Measurements from ENCODE around the gene MBD5. TPM values are rescaled to one million over a fixed set of nuclear protein-coding genes. Genes with fewer than 3 reads are reported as not detected.

The MBD5 gene
- total RNA-seq, 2 experiments from 2014 or later: 13.8 to 46.3 TPM

DNA sequence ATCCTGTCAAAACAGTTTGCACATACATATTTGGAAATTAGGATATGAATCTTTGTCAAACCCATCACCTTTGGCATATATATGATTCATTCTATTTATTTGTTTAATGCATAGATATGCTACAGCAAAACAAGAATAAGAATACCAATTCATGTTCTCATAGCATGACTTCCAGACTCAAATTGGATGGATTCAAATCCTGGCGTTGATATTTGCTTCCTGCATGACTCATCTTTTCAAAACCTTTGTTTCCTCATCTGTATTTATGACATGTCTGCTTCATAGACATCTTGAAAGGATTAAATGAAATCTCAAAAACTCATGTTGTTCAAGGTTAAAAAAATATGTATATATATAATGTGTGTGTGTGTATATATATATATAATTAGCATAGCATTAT, 261.3 kb downstream of the MBD5 start:
- H3K4me3 ChIP-seq (ENCODE audit: low read depth, low read length, poor library complexity, severe bottlenecking): no peak overlapping the region
- intact Hi-C loops (cut with micrococcal nuclease; ENCODE audit: unreplicated experiment): no loop called here
- no peaks in the 10 kb centered on the region for H4K20me1 ChIP-seq (ENCODE audit: insufficient read depth, low read length)
- no TSS peak for BruUV-seq (replicated peaks)
- H3K9me2 ChIP-seq (ENCODE audit: insufficient read depth, low read length): no peaks in the 10 kb centered on the region
- H3K79me2 ChIP-seq (ENCODE audit: insufficient read depth, low read depth, low read length): no peaks in the 10 kb centered on the region
- H2AFZ ChIP-seq (ENCODE audit: low read length): no peak overlapping the region
- no peak for DNase-seq (ENCODE audit: low spot score)
- no peaks in the 10 kb centered on the region for H3K36me3 ChIP-seq (ENCODE audit: insufficient read depth, low read length)
- TF ChIP-seq, protein P1, sequence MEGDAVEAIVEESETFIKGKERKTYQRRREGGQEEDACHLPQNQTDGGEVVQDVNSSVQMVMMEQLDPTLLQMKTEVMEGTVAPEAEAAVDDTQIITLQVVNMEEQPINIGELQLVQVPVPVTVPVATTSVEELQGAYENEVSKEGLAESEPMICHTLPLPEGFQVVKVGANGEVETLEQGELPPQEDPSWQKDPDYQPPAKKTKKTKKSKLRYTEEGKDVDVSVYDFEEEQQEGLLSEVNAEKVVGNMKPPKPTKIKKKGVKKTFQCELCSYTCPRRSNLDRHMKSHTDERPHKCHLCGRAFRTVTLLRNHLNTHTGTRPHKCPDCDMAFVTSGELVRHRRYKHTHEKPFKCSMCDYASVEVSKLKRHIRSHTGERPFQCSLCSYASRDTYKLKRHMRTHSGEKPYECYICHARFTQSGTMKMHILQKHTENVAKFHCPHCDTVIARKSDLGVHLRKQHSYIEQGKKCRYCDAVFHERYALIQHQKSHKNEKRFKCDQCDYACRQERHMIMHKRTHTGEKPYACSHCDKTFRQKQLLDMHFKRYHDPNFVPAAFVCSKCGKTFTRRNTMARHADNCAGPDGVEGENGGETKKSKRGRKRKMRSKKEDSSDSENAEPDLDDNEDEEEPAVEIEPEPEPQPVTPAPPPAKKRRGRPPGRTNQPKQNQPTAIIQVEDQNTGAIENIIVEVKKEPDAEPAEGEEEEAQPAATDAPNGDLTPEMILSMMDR (conservative IDR thresholded peaks at IDR 0.05; ENCODE audit: low read length): no peak
- TF ChIP-seq EZH2phosphoT487 (IDR thresholded peaks at IDR 0.05; ENCODE audit: borderline replicate concordance, low read depth, low read length): no peak
- H3K27ac ChIP-seq (ENCODE audit: low read depth, low read length, poor library complexity, severe bottlenecking): no peak overlapping the region
- ChIA-PET CTCF (ENCODE audit: unreplicated experiment) (no interaction called here), POLR2A (no interaction called here)
- no peaks in the 10 kb centered on the region for H3K4me1 ChIP-seq (ENCODE audit: insufficient read depth, low read length, poor library complexity, severe bottlenecking)
- no peak overlapping the region for H3K4me2 ChIP-seq (ENCODE audit: low read length)
- no peaks in the 10 kb centered on the region for H3K9me3 ChIP-seq (ENCODE audit: low read length)

DNA sequence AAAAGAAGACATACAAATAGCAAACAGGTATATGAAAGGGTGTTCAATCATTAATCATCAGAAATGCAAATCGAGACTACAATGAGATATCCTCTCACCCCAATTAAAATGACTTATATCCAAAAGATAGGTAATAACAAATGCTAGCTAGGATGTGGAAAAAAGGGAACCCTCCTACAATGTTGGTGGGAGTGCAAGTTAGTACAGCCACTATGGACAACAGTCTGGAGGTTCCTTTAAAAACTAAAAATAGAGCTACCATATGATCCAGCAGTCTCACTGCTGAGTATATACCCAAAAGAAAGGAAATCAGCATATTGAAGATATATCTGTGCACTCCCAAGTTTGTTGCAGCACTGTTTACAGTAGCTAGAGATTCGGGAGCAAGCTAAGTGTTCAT, 271.5 kb downstream of the MBD5 start:
- CTCF ChIA-PET (ENCODE audit: unreplicated experiment): no interaction called here
- no peak overlapping the region for H3K4me3 ChIP-seq (ENCODE audit: low read depth, low read length, poor library complexity, severe bottlenecking)
- H3K27ac ChIP-seq (ENCODE audit: low read depth, low read length, poor library complexity, severe bottlenecking): no peak overlapping the region
- no peaks in the 10 kb centered on the region for H3K79me2 ChIP-seq (ENCODE audit: insufficient read depth, low read depth, low read length)
- H2AFZ ChIP-seq (ENCODE audit: low read length): no peak overlapping the region
- H3K4me1 ChIP-seq (ENCODE audit: insufficient read depth, low read length, poor library complexity, severe bottlenecking): no peaks in the 10 kb centered on the region
- TF ChIP-seq EZH2phosphoT487 (IDR thresholded peaks at IDR 0.05; ENCODE audit: borderline replicate concordance, low read depth, low read length): no peak
- TF ChIP-seq, protein P1 (conservative IDR thresholded peaks at IDR 0.05; ENCODE audit: low read length): no peak
- H3K4me2 ChIP-seq (ENCODE audit: low read length): no peak overlapping the region
- no peak for DNase-seq (ENCODE audit: low spot score)
- no peaks in the 10 kb centered on the region for H3K9me3 ChIP-seq (ENCODE audit: low read length)
- POLR2A ChIA-PET: interaction anchor here (0.5 to 1.3 kb wide), 2 partner anchors 10 to 67 kb away, joined by 4 to 5 read pairs; no protein-coding TSS in a partner anchor
- no peaks in the 10 kb centered on the region for H3K36me3 ChIP-seq (ENCODE audit: insufficient read depth, low read length)
- BruUV-seq (replicated peaks): no TSS peak
- intact Hi-C loops (cut with micrococcal nuclease; ENCODE audit: unreplicated experiment): no loop called here
- H3K9me2 ChIP-seq (ENCODE audit: insufficient read depth, low read length): no peaks in the 10 kb centered on the region
- H4K20me1 ChIP-seq (ENCODE audit: insufficient read depth, low read length): no peaks in the 10 kb centered on the region

DNA sequence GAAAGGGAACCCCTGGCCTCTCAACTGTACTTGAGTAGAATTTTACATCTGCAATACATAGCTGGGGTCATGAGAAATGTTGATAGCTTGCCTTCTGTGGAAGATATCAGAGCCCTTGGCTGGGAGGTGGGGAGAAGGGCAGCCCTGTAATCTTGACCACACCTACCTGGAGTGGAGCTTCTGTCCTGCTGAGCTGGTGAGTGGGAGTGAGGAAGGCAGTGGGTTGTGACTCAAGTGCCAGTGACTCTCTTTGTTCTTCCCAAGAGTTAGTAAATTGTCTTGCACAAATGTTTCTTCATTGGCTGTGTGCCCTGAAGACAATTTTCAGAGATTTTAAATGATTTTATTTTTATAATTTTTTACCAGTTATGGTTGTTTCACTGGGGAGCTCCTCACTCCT, 277.3 kb downstream of the MBD5 start:
- no peaks in the 10 kb centered on the region for H3K36me3 ChIP-seq (ENCODE audit: insufficient read depth, low read length)
- H3K4me1 ChIP-seq (ENCODE audit: insufficient read depth, low read length, poor library complexity, severe bottlenecking): no peaks in the 10 kb centered on the region
- no peak overlapping the region for H3K27ac ChIP-seq (ENCODE audit: low read depth, low read length, poor library complexity, severe bottlenecking)
- TF ChIP-seq EZH2phosphoT487 (IDR thresholded peaks at IDR 0.05; ENCODE audit: borderline replicate concordance, low read depth, low read length): no peak
- TF ChIP-seq, protein P1 (conservative IDR thresholded peaks at IDR 0.05; ENCODE audit: low read length): no peak
- H3K9me3 ChIP-seq (ENCODE audit: low read length): no peaks in the 10 kb centered on the region
- H3K4me3 ChIP-seq (ENCODE audit: low read depth, low read length, poor library complexity, severe bottlenecking): no peak overlapping the region
- no peaks in the 10 kb centered on the region for H4K20me1 ChIP-seq (ENCODE audit: insufficient read depth, low read length)
- H3K9me2 ChIP-seq (ENCODE audit: insufficient read depth, low read length): no peaks in the 10 kb centered on the region
- no peaks in the 10 kb centered on the region for H3K79me2 ChIP-seq (ENCODE audit: insufficient read depth, low read depth, low read length)
- no peak overlapping the region for H3K4me2 ChIP-seq (ENCODE audit: low read length)
- ChIA-PET POLR2A (interaction anchor here (0.8 to 1.6 kb wide), 3 partner anchors 8 to 19 kb away, joined by 3 to 7 read pairs (median 5); no protein-coding TSS in a partner anchor), CTCF (ENCODE audit: unreplicated experiment) (no interaction called here)
- no peak for DNase-seq (ENCODE audit: low spot score)
- no TSS peak for BruUV-seq (replicated peaks)
- no peak overlapping the region for H2AFZ ChIP-seq (ENCODE audit: low read length)
- intact Hi-C loops (cut with micrococcal nuclease; ENCODE audit: unreplicated experiment): no loop called here
